ELR (cell line): ENCODE results near the gene MAPT.
"Not testable (repeated sequence)": the region's sequence is repeated elsewhere in the genome, so short reads cannot be mapped to it uniquely, and the experiment has no call there.

Experiments
- DNase-seq: peaks from one replicate; pipeline ENCODE4 v3.0.0-alpha.2; 2015; ENCODE audit warnings: low read depth

Gene MAPT

GRCh38 chr17:45862127-45862526, 32.2 kb upstream of the MAPT start:
- DNase-seq: not testable (repeated sequence)

GRCh38 chr17:45863857-45864654, 30.3 kb upstream of the MAPT start:
- DNase-seq: no peak

GRCh38 chr17:45867171-45867570, 27.2 kb upstream of the MAPT start:
- no peak for DNase-seq

GRCh38 chr17:45867702-45868101, 26.7 kb upstream of the MAPT start:
- no peak for DNase-seq

- no peak for DNase-seq
Measured at GRCh38 chr17:45868276-45868675, 26.1 kb upstream of the MAPT start.

GRCh38 chr17:45869676-45870341, 24.5 kb upstream of the MAPT start:
- DNase-seq: no peak

- no peak for DNase-seq
Measured at GRCh38 chr17:45870342-45870974, 23.9 kb upstream of the MAPT start.

GRCh38 chr17:45871718-45872117, 22.6 kb upstream of the MAPT start:
- DNase-seq: no peak

- DNase-seq: peak; percentile 33
Measured at GRCh38 chr17:45873728-45874127, 20.6 kb upstream of the MAPT start.

- DNase-seq: no peak
Measured at GRCh38 chr17:45874151-45874550, 20.2 kb upstream of the MAPT start.

GRCh38 chr17:45876539-45876938, 17.8 kb upstream of the MAPT start:
- DNase-seq: no peak

GRCh38 chr17:45877467-45877866, 16.9 kb upstream of the MAPT start:
- no peak for DNase-seq

GRCh38 chr17:45883063-45883462, 11.3 kb upstream of the MAPT start:
- DNase-seq: no peak

- no peak for DNase-seq
Measured at GRCh38 chr17:45886852-45887251, 7.5 kb upstream of the MAPT start.

GRCh38 chr17:45888392-45888791, 6.0 kb upstream of the MAPT start:
- no peak for DNase-seq

- DNase-seq: no peak
Measured at GRCh38 chr17:45889579-45889978, 4.8 kb upstream of the MAPT start.

- no peak for DNase-seq
Measured at GRCh38 chr17:45893725-45894021, 681 bp upstream of the MAPT start.

GRCh38 chr17:45895304-45895968, 1.1 kb downstream of the MAPT start:
- DNase-seq: peak; percentile 9

- no peak for DNase-seq
Measured at GRCh38 chr17:45895969-45896785, 1.8 kb downstream of the MAPT start.

GRCh38 chr17:45896803-45897693, 2.7 kb downstream of the MAPT start:
- no peak for DNase-seq

GRCh38 chr17:45900136-45900535, 5.8 kb downstream of the MAPT start:
- no peak for DNase-seq
